A549 (cell line): ENCODE data around the gene BCAT1.

Experiments
- BHLHE40 ChIP-seq: IDR thresholded peaks from 2 replicates; pipeline ENCODE4 v1.6.1; 2012; ENCODE audit warnings: low read depth, low read length, inconsistent platforms
- CHD2 ChIP-seq: fragments of 150-350 bp; IDR thresholded peaks from 2 replicates; pipeline ENCODE4 v1.6.1; 2014; ENCODE audit warnings: low read length; ENCODE audit not compliant: partially characterized antibody
- CTCF ChIP-seq: fragments of >200 bp; sonication (Bioruptor Twin); formaldehyde crosslinking; IDR thresholded peaks from 3 replicates; pipeline ENCODE4 v1.5.1; 2016
- EHMT2 ChIP-seq: fragments of 200-600 bp; sonication (generic); IDR thresholded peaks from 2 replicates; pipeline ENCODE4 v1.6.1; 2016; ENCODE audit warnings: antibody characterized with exemption, low read depth, mild to moderate bottlenecking, moderate library complexity
- JUN ChIP-seq, 2 experiments: fragments of >200 bp; sonication (Bioruptor Twin); formaldehyde crosslinking; IDR thresholded peaks; 2 replicates in 1 of 2; 3 replicates in 1 of 2; pipeline ENCODE4 v1.6.1; 2016 to 2017
- MAZ ChIP-seq: fragments of 150-350 bp; IDR thresholded peaks from 2 replicates; pipeline ENCODE4 v1.6.1; 2014; ENCODE audit warnings: antibody characterized with exemption, low read depth, low read length, borderline replicate concordance
- MYC ChIP-seq: IDR thresholded peaks from 2 replicates; pipeline ENCODE4 v1.6.1; 2012; ENCODE audit warnings: mild to moderate bottlenecking, inconsistent platforms, low read length, improper control_type of control experiment, borderline replicate concordance
- NPAS2 ChIP-seq: fragments of 250-450 bp; sonication (Bioruptor Pico); IDR thresholded peaks from 2 replicates; pipeline ENCODE4 v1.8.0; 2022; ENCODE audit warnings: mild to moderate bottlenecking, moderate library complexity, borderline replicate concordance
- POLR2A ChIP-seq: IDR thresholded peaks from 2 replicates; pipeline ENCODE4 v1.6.1; 2012; ENCODE audit warnings: mild to moderate bottlenecking, low read length
- SREBF2 ChIP-seq: fragments of 450-650 bp; IDR thresholded peaks from 2 replicates; pipeline ENCODE4 v1.6.1; 2014; ENCODE audit warnings: mild to moderate bottlenecking, moderate library complexity
- TF ChIP-seq, protein P1 (sequence below): fragments of >200 bp; sonication (Bioruptor Twin); formaldehyde crosslinking; IDR thresholded peaks from 3 replicates; pipeline ENCODE4 v1.6.1; 2016

DNA sequence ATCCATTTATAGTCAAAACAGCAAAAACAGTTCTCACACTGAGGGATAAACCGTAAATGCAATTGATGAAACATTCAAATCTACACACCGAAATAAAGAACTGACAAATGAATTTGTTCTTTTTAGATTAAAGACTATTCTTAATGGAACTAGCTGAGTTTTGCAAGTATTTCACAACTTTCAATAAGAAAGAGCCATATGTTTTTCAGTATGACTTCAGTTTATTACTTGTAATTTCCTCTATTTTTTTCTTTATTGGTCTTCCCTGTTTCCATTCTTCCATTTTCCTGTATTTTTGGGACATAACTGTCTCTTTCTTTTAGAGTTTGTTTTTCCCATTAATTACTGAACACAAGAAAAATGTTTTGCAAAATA lies 4.3 kb downstream of the BCAT1 start:
- TF ChIP-seq, protein P1, sequence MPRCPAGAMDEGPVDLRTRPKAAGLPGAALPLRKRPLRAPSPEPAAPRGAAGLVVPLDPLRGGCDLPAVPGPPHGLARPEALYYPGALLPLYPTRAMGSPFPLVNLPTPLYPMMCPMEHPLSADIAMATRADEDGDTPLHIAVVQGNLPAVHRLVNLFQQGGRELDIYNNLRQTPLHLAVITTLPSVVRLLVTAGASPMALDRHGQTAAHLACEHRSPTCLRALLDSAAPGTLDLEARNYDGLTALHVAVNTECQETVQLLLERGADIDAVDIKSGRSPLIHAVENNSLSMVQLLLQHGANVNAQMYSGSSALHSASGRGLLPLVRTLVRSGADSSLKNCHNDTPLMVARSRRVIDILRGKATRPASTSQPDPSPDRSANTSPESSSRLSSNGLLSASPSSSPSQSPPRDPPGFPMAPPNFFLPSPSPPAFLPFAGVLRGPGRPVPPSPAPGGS: no peak
- TF ChIP-seq EHMT2 (no peak), POLR2A (no peak), CTCF (no peak), NPAS2 (CRISPR knock-in tag) (no peak), MAZ (no peak), CHD2 (no peak), SREBF2 (no peak), JUN (IDR thresholded peaks at IDR 0.05) (no peak), BHLHE40 (no peak), MYC (no peak)
